ENCODE data around the gene TMCO4.

GRCh38 chr1:19728413-19729145, 71.1 kb downstream of the TMCO4 start:
- TF ChIP-seq CTCF (conservative IDR thresholded peaks at IDR 0.05; ENCODE audit: low read depth, low read length) (no peak), EZH2 (IDR thresholded peaks at IDR 0.05; ENCODE audit: borderline replicate concordance, low read depth, low read length, poor library complexity, severe bottlenecking) (no peak)

Data from A673 (cell line).